SHP77 (cell line): ENCODE measurements around the gene RPS13.
"Not testable (repeated sequence)": the region's sequence is repeated elsewhere in the genome, so short reads cannot be mapped to it uniquely, and the experiment has no call there.

Experiments used
- DNase-seq, 2 experiments: peaks; one replicate each; lab custom pipeline; 2025; lab: John Stamatoyannopoulos, UW

The RPS13 gene

DNA sequence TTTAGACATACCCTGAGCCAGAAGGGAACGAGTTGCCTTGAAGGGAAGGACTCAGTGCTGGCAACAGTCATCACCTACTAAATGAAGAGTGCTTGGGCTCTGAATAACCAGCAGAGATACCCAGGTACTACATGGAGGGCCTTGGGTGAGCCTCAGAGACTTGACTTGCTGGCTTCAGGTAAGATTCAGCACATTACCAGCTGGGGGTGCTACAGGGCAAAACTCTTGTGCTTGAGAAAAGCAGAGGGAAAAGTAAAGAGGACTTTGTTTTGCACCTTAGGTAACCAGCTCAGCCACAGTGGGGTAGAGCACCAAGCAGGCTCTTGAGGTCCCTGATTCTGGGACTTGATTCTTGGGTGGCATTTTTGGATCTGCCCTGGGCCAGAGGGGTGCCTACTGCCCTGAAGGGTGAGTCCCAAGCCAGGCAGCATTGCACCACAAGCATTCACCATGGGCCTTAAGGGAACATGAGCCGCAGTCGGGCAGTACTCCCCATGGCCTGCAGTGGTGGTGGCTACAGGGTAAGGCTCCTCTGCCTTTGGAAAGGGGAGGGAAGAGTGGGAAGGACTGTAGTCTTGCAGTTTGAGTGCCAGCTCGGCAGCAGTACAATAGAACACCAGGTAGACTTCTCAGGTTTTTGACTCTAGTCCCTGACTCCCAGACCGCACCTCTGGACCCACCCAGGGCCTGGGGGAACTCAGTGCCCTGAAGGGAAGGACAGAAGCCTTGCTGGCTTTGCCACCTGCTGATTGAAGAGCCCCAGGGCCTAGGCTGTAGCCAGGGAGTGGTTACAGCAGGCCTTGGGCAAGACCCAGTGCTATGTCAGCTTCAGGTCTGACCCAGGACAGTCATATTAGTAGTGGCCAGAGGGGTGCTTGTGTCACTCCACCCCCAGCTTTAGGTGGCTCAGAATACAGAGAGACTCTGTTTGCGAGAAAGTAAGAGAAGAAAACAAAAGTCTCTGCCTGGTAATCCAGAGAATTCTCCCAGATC, 40.5 kb downstream of the RPS13 start:
- no peak for DNase-seq

DNA sequence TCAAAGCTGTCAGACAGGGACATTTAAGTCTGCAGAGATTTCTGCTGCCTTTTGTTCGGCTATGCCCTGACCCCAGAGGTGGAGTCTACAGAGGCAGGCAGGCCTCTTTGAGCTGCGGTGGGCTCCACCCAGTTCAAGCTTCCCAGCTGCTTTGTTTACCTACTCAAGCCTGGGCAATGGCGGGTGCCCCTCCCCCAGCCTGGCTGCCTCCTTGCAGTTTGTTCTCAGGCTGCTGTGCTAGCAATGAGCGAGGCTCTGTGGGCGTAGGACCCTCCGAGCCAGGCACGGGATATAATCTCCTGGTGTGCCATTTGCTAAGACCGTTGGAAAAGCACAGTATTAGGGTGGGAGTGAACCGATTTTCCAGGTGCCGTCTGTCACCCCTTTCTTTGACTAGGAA, 43.4 kb downstream of the RPS13 start:
- not testable (repeated sequence) for DNase-seq

DNA sequence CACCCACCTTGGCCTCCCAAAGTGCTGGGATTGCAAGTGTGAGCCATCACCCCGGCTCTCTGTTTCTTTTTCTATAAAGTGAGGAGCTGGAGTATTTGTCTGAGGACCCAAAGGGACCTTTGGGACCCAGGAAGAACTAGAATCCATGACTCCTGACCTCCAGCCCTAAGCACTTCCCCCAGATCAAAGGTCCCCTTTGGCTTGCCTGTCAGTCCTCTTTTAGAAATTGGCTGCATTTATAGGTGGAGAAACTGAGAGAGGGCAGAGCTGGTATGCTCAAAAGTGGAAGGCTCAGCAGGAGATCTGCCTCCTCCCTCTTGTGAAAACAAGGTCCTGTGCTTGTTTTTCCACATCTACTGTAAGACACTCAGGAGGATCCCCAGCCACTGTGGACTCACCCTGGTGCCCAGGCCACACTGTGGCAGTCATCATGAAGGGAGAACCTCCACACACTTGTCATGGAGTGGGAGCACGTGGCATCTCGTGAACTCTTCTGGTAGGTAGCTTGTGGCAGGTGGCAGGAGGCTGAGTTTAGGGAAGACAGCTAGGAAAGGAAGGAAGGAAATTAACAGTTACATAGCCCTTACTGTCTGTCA, 50.9 kb downstream of the RPS13 start:
- DNase-seq, result no peak

DNA sequence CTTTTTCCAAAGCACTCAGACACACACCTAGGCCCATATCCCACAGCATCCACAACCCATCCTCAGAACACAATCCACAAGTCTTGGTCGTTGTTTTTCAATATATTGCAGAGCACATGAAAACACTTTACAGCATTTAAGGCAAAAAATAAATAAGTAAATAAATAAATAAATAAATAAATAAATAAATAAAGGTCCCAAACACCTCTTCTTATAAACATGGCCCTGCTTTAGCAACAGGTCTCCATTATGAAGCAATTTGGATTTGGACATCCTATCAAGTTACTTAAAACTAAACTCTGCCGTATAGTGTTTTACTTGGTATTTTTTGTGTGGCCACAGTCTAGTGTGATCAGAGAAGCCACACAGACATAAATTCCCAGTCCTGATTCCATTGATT, 52.5 kb downstream of the RPS13 start:
- DNase-seq, result no peak
